HG03432 (cell line): ENCODE data around the gene PHB1.

Experiments used
- ATAC-seq: cut with Tn5 transposase; IDR thresholded peaks from one replicate; pipeline ENCODE4 v1.9.1; 2021; ENCODE audit warnings: mild to moderate bottlenecking, moderate library complexity; ENCODE audit not compliant: unreplicated experiment

PHB1 gene

GRCh38 chr17:49357516-49357915 lies 57.2 kb downstream of the PHB1 start:
- ATAC-seq: no peak

GRCh38 chr17:49356320-49356719 lies 58.4 kb downstream of the PHB1 start:
- ATAC-seq: no peak
